ENCODE measurements around the gene SYNE2.
"Not testable (repeated sequence)": the region's sequence is repeated elsewhere in the genome, so short reads cannot be mapped to it uniquely, and the experiment has no call there.

SYNE2 gene

GRCh38 chr14:64176330-64176729 lies 323.5 kb downstream of the SYNE2 start:
- Mint-ChIP-seq H3K27ac (peak overlapping the region; percentile 97), H3K27me3 (no peaks in the 10 kb centered on the region), H3K36me3 (peaks cover 22% of the 10 kb centered on the region), H3K4me3 (no peak overlapping the region), H3K4me1 (peaks cover 24% of the 10 kb centered on the region), H3K9me3 (no peaks in the 10 kb centered on the region)

GRCh38 chr14:64178814-64179213 lies 326.0 kb downstream of the SYNE2 start:
- Mint-ChIP-seq H3K9me3 (no peaks in the 10 kb centered on the region), H3K36me3 (peaks cover 23% of the 10 kb centered on the region), H3K27ac (peak overlapping the region; percentile 17), H3K4me1 (peaks cover 24% of the 10 kb centered on the region), H3K27me3 (no peaks in the 10 kb centered on the region), H3K4me3 (no peak overlapping the region)

- H3K9me3 Mint-ChIP-seq, H3K4me1 Mint-ChIP-seq, H3K27me3 Mint-ChIP-seq, H3K4me3 Mint-ChIP-seq, H3K27ac Mint-ChIP-seq: not testable (repeated sequence)
- H3K36me3 Mint-ChIP-seq = peaks cover 17% of the 10 kb centered on the region
Measured at GRCh38 chr14:64182908-64183307, 330.1 kb downstream of the SYNE2 start.

- Mint-ChIP-seq H3K9me3 (no peaks in the 10 kb centered on the region), H3K4me3 (no peak overlapping the region), H3K4me1 (no peaks in the 10 kb centered on the region), H3K27ac (peak overlapping the region; percentile 23), H3K27me3 (no peaks in the 10 kb centered on the region), H3K36me3 (peaks cover 26% of the 10 kb centered on the region)
Measured at GRCh38 chr14:64184103-64184729, 331.4 kb downstream of the SYNE2 start.

GRCh38 chr14:64185184-64185583 lies 332.4 kb downstream of the SYNE2 start:
- H3K36me3 Mint-ChIP-seq = peaks cover 19% of the 10 kb centered on the region
- no peak overlapping the region for H3K27ac Mint-ChIP-seq
- H3K9me3 Mint-ChIP-seq = no peaks in the 10 kb centered on the region
- no peaks in the 10 kb centered on the region for H3K4me1 Mint-ChIP-seq
- no peak overlapping the region for H3K4me3 Mint-ChIP-seq
- no peaks in the 10 kb centered on the region for H3K27me3 Mint-ChIP-seq

- H3K27me3 Mint-ChIP-seq = no peaks in the 10 kb centered on the region
- H3K4me3 Mint-ChIP-seq = no peak overlapping the region
- H3K4me1 Mint-ChIP-seq = peaks cover 3% of the 10 kb centered on the region
- peaks cover 25% of the 10 kb centered on the region for H3K36me3 Mint-ChIP-seq
- peak overlapping the region; percentile 7 for H3K27ac Mint-ChIP-seq
- H3K9me3 Mint-ChIP-seq = no peaks in the 10 kb centered on the region
Measured at GRCh38 chr14:64186231-64187129, 333.7 kb downstream of the SYNE2 start.

- peaks cover 25% of the 10 kb centered on the region for H3K36me3 Mint-ChIP-seq
Measured at GRCh38 chr14:64187331-64187730, 334.5 kb downstream of the SYNE2 start.

GRCh38 chr14:64190974-64191502 lies 338.2 kb downstream of the SYNE2 start:
- Mint-ChIP-seq H3K36me3 (peaks cover 24% of the 10 kb centered on the region), H3K27me3 (no peaks in the 10 kb centered on the region), H3K4me3 (no peak overlapping the region), H3K9me3 (no peaks in the 10 kb centered on the region), H3K4me1 (peaks cover 30% of the 10 kb centered on the region), H3K27ac (peak overlapping the region; percentile 69)

More at GRCh38 chr14:64187331-64187730, 334.5 kb downstream of the SYNE2 start:
- Mint-ChIP-seq H3K27ac (no peak overlapping the region), H3K27me3 (no peaks in the 10 kb centered on the region), H3K9me3 (no peaks in the 10 kb centered on the region), H3K4me1 (peaks cover 3% of the 10 kb centered on the region), H3K4me3 (no peak overlapping the region)

- Mint-ChIP-seq H3K27ac (peak overlapping the region; percentile 69), H3K4me3 (no peak overlapping the region), H3K36me3 (peaks cover 24% of the 10 kb centered on the region), H3K4me1 (peaks cover 36% of the 10 kb centered on the region), H3K9me3 (no peaks in the 10 kb centered on the region), H3K27me3 (no peaks in the 10 kb centered on the region)
Measured at GRCh38 chr14:64191756-64192155, 339.0 kb downstream of the SYNE2 start.

GRCh38 chr14:64193821-64194220 lies 341.0 kb downstream of the SYNE2 start:
- peak overlapping the region; percentile 62 for H3K27ac Mint-ChIP-seq
- peaks cover 47% of the 10 kb centered on the region for H3K4me1 Mint-ChIP-seq
- peaks cover 16% of the 10 kb centered on the region for H3K36me3 Mint-ChIP-seq
- H3K27me3 Mint-ChIP-seq = no peaks in the 10 kb centered on the region
- no peaks in the 10 kb centered on the region for H3K9me3 Mint-ChIP-seq
- H3K4me3 Mint-ChIP-seq = no peak overlapping the region

GRCh38 chr14:64194404-64194803 lies 341.6 kb downstream of the SYNE2 start:
- Mint-ChIP-seq H3K4me3 (no peak overlapping the region), H3K9me3 (no peaks in the 10 kb centered on the region), H3K4me1 (peaks cover 47% of the 10 kb centered on the region), H3K27me3 (no peaks in the 10 kb centered on the region), H3K27ac (peak overlapping the region; percentile 70), H3K36me3 (peaks cover 15% of the 10 kb centered on the region)

- peaks cover 15% of the 10 kb centered on the region for H3K36me3 Mint-ChIP-seq
- peak overlapping the region; percentile 12 for H3K4me3 Mint-ChIP-seq
- no peak overlapping the region for H3K27ac Mint-ChIP-seq
- peaks cover 47% of the 10 kb centered on the region for H3K4me1 Mint-ChIP-seq
- no peaks in the 10 kb centered on the region for H3K27me3 Mint-ChIP-seq
- no peaks in the 10 kb centered on the region for H3K9me3 Mint-ChIP-seq
Measured at GRCh38 chr14:64195199-64195598, 342.4 kb downstream of the SYNE2 start.

GRCh38 chr14:64196056-64196455 lies 343.3 kb downstream of the SYNE2 start:
- no peak overlapping the region for H3K27ac Mint-ChIP-seq
- H3K27me3 Mint-ChIP-seq = no peaks in the 10 kb centered on the region
- H3K4me3 Mint-ChIP-seq = no peak overlapping the region
- peaks cover 8% of the 10 kb centered on the region for H3K36me3 Mint-ChIP-seq
- no peaks in the 10 kb centered on the region for H3K9me3 Mint-ChIP-seq
- peaks cover 47% of the 10 kb centered on the region for H3K4me1 Mint-ChIP-seq

GRCh38 chr14:64196814-64197411 lies 344.1 kb downstream of the SYNE2 start:
- Mint-ChIP-seq H3K4me3 (peak overlapping the region; percentile 28), H3K27ac (no peak overlapping the region), H3K27me3 (no peaks in the 10 kb centered on the region), H3K36me3 (peaks cover 3% of the 10 kb centered on the region), H3K9me3 (no peaks in the 10 kb centered on the region), H3K4me1 (peaks cover 44% of the 10 kb centered on the region)

GRCh38 chr14:64197996-64198395 lies 345.2 kb downstream of the SYNE2 start:
- Mint-ChIP-seq H3K4me1 (peaks cover 44% of the 10 kb centered on the region), H3K27ac (no peak overlapping the region), H3K36me3 (peaks cover under 1% of the 10 kb centered on the region), H3K4me3 (no peak overlapping the region), H3K27me3 (no peaks in the 10 kb centered on the region), H3K9me3 (no peaks in the 10 kb centered on the region)

- Mint-ChIP-seq H3K9me3 (no peaks in the 10 kb centered on the region), H3K27ac (peak overlapping the region; percentile 81), H3K27me3 (no peaks in the 10 kb centered on the region), H3K4me3 (no peak overlapping the region), H3K36me3 (peaks cover 3% of the 10 kb centered on the region), H3K4me1 (peaks cover 42% of the 10 kb centered on the region)
Measured at GRCh38 chr14:64198486-64198885, 345.7 kb downstream of the SYNE2 start.
